B cell (primary cell): ENCODE measurements around the gene TRIM31. TPM values are rescaled to one million over a fixed set of nuclear protein-coding genes. Genes with fewer than 3 reads are reported as not detected.

Source experiments
- ATAC-seq: fragments of 200-7000 bp; cut with Tn5 transposase; one replicate; pipeline ENCODE4 v1.10.0; 2021; ENCODE audit warnings: low read depth, mild to moderate bottlenecking, moderate number of reproducible peaks, moderate library complexity
- CTCF ChIA-PET: fragments of 350-600 bp; sonication (Branson Sonifier 250); formaldehyde crosslinking; loops from one replicate; lab custom pipeline; 2021; ENCODE audit warnings: antibody characterized with exemption, inconsistent platforms; lab: Charles Lee
- POLR2A ChIA-PET: fragments of 350-600 bp; sonication (Branson Sonifier 250); formaldehyde crosslinking; loops from one replicate; lab custom pipeline; 2021; ENCODE audit warnings: antibody characterized with exemption; lab: Charles Lee
- DNase-seq: peaks from one replicate; pipeline ENCODE4 v3.0.0; 2013
- H2AFZ ChIP-seq: 2 replicates; pipeline ENCODE4 v1.6.1; 2012; ENCODE audit warnings: mild to moderate bottlenecking, low read depth, low read length; ENCODE audit not compliant: insufficient read depth, poor library complexity, severe bottlenecking
- H3K27ac ChIP-seq, 2 donors: 1 replicate in 1 of 2; 2 replicates in 1 of 2; pipeline ENCODE4 v1.5.1; 2012 to 2013; ENCODE audit warnings: low read length in 2 of 2, mild to moderate bottlenecking in 2 of 2, moderate library complexity in 1 of 2
- H3K27me3 ChIP-seq, 4 experiments: fragments of 200-600 bp in 1 of 4; sonication (generic) in 1 of 4; replicated peaks in 1 of 4; 1 replicate in 2 of 4; 2 replicates in 2 of 4; pipeline versions ENCODE4 v1.6.1 to v1.7.0; 2013 to 2016; ENCODE audit warnings: low read length in 3 of 4, mild to moderate bottlenecking in 2 of 4, mixed read lengths in 1 of 4, moderate library complexity in 1 of 4; ENCODE audit not compliant: insufficient read depth in 4 of 4, control insufficient read depth in 3 of 4; ENCODE audit errors: control extremely low read depth in 1 of 4
- H3K36me3 ChIP-seq, 2 experiments: replicated peaks in 1 of 2; 1 replicate in 1 of 2; 2 replicates in 1 of 2; pipeline versions ENCODE4 v1.6.1 to v1.7.1; 2013; ENCODE audit warnings: low read length in 1 of 2; ENCODE audit not compliant: insufficient read depth in 2 of 2, control insufficient read depth in 1 of 2; ENCODE audit errors: control extremely low read depth in 1 of 2, extremely low read depth in 1 of 2
- H3K4me1 ChIP-seq, 2 donors: fragments of 200-600 bp in 1 of 2; sonication (generic) in 1 of 2; 1 replicate in 1 of 2; 2 replicates in 1 of 2; pipeline versions ENCODE4 v1.5.1 to v1.6.1; 2013 to 2017; ENCODE audit warnings: low read length in 2 of 2; ENCODE audit not compliant: control insufficient read depth in 2 of 2, insufficient read depth in 2 of 2
- H3K4me2 ChIP-seq: replicated peaks from 2 replicates; pipeline ENCODE3; 2012; ENCODE audit warnings: mild to moderate bottlenecking, low read depth, low read length; ENCODE audit not compliant: poor library complexity, severe bottlenecking
- H3K4me3 ChIP-seq, 5 experiments: fragments of 200-600 bp in 1 of 5; sonication (generic) in 1 of 5; 1 replicate in 3 of 5; 2 replicates in 2 of 5; pipeline versions ENCODE4 v1.5.1 to v1.7.0; 2011 to 2016; ENCODE audit warnings: low read length in 4 of 5, mild to moderate bottlenecking in 4 of 5, low read depth in 2 of 5, control low read depth in 1 of 5, moderate library complexity in 1 of 5; ENCODE audit not compliant: insufficient read depth in 1 of 5; ENCODE audit errors: control extremely low read depth in 1 of 5, extremely low read depth in 1 of 5
- H3K79me2 ChIP-seq: fragments of 200-600 bp; sonication (generic); one replicate; pipeline ENCODE4 v1.6.0; 2016; ENCODE audit warnings: low read length; ENCODE audit not compliant: control insufficient read depth, insufficient read depth
- H3K9ac ChIP-seq: fragments of 200-600 bp; sonication (generic); 2 replicates; pipeline ENCODE4 v1.6.1; 2017; ENCODE audit warnings: mild to moderate bottlenecking, low read length, moderate library complexity
- H3K9me3 ChIP-seq, 3 donors: one replicate each; pipeline versions ENCODE4 v1.6.1 to v1.7.1; 2013; ENCODE audit warnings: low read length in 2 of 3; ENCODE audit not compliant: control insufficient read depth in 2 of 3, insufficient read depth in 1 of 3; ENCODE audit errors: control extremely low read depth in 1 of 3
- H4K20me1 ChIP-seq: 2 replicates; pipeline ENCODE4 v1.6.0; 2012; ENCODE audit warnings: mild to moderate bottlenecking, low read length; ENCODE audit not compliant: insufficient read depth, control insufficient read depth, poor library complexity, severe bottlenecking
- H3K27ac Mint-ChIP-seq: one replicate; pipeline ENCODE4 v1.8.0; 2021; ENCODE audit warnings: mixed read lengths
- H3K27me3 Mint-ChIP-seq: one replicate; pipeline ENCODE4 v1.8.0; 2021; ENCODE audit warnings: mixed read lengths
- H3K4me1 Mint-ChIP-seq: one replicate; pipeline ENCODE4 v1.8.0; 2021; ENCODE audit warnings: mixed read lengths
- H3K4me3 Mint-ChIP-seq: one replicate; pipeline ENCODE4 v1.8.0; 2021; ENCODE audit warnings: mixed read lengths
- H3K9me3 Mint-ChIP-seq: one replicate; pipeline ENCODE4 v1.8.0; 2022; ENCODE audit warnings: mixed read lengths; ENCODE audit not compliant: insufficient read depth
- CTCF ChIP-seq: fragments of 200-600 bp; IDR thresholded peaks from one replicate; pipeline ENCODE4 v1.8.0; 2022; ENCODE audit warnings: antibody characterized with exemption, mild to moderate bottlenecking
- EZH2 ChIP-seq: IDR thresholded peaks from 2 replicates; pipeline ENCODE4 v1.6.1; 2012; ENCODE audit warnings: borderline replicate concordance, low read depth, mild to moderate bottlenecking, moderate library complexity, low read length; ENCODE audit not compliant: insufficient read depth, poor library complexity, severe bottlenecking
- WGBS: methylation state at CpG from one replicate; pipeline ENCODE4 v1.1.5; 2013; ENCODE audit warnings: missing lambda C conversion rate; ENCODE audit not compliant: insufficient coverage; 5-methylcytosine and 5-hydroxymethylcytosine counted together
- intact Hi-C: fragments of 100-400 bp; cut with micrococcal nuclease; formaldehyde crosslinking; loops from one replicate; pipeline ENCODE4 v1.10.0; 2022
- polyA plus RNA-seq: library from polyadenylated mRNA; depleted of rRNA; stranded (reverse); fragments of >200 nt; gene quantifications from 2 replicates; pipeline ENCODE4 v1.2.3, GENCODE V29; 2012
- total RNA-seq, 2 donors: library from RNA; stranded (reverse); fragments of 120-200 nt in 1 of 2; gene quantifications; 1 replicate in 1 of 2; 2 replicates in 1 of 2; pipeline versions ENCODE4 v1.2.3 to v1.2.4, GENCODE V29; 2013 to 2022

TRIM31 gene
- total and polyA plus RNA-seq, 2 donors (not counting 1 experiment from before 2014, with no cell fraction given), result not detected

- H3K27ac ChIP-seq, result no peak within 1 kb of the TSS
- H3K4me1 ChIP-seq, result peaks cover 30 to 32% of the 10 kb centered on the region in 2 donors
- peak within 1 kb of the TSS; percentile 64 for H3K4me2 ChIP-seq
- H3K9ac ChIP-seq, result no peak within 1 kb of the TSS
- 4% methylated on average over 59 of the region's 64 CpGs for WGBS
- CTCF ChIA-PET, result interaction anchor here (0.6 to 1.9 kb wide), 3 partner anchors 14 to 1282 kb away, joined by 3 to 7 read pairs (median 4); partner anchors contain the start of gene POLR1H
- no peaks in the 10 kb centered on the region for H3K9me3 Mint-ChIP-seq
- H3K27ac Mint-ChIP-seq, result no peak within 1 kb of the TSS
- peaks cover 0 to under 1% of the 10 kb centered on the region in 2 experiments for H3K36me3 ChIP-seq
- peak within 1 kb of the TSS; percentile 65 for H3K4me3 Mint-ChIP-seq
- DNase-seq, result peak; percentile 49
- H3K79me2 ChIP-seq, result no peaks in the 10 kb centered on the region
- intact Hi-C loops, result no loop called here
- ATAC-seq, result no peak
- H3K4me3 ChIP-seq, result peak within 1 kb of the TSS in 1 of 5 experiments; percentile 29
- H3K27me3 Mint-ChIP-seq, result peaks cover 82% of the 10 kb centered on the region
- H4K20me1 ChIP-seq, result peaks cover 9% of the 10 kb centered on the region
- TF ChIP-seq EZH2 (no peak), CTCF (no peak)
- H3K4me1 Mint-ChIP-seq, result peaks cover 31% of the 10 kb centered on the region
- POLR2A ChIA-PET, result no interaction called here
- H2AFZ ChIP-seq, result peak within 1 kb of the TSS; percentile 35
- peaks cover 0 to 20% (median 0%) of the 10 kb centered on the region in 3 donors for H3K9me3 ChIP-seq
- H3K27me3 ChIP-seq, result peaks cover 0 to 75% (median 50%) of the 10 kb centered on the region in 4 experiments
These were observed 37.6 kb downstream of the TRIM31 start, which contains the start of gene RNF39 for GRCh38 chr6:30075094-30075789. Gene RNF39 (minus strand): TSS chr6:30075769. CDS start chr6:30075585, 184 bp downstream.
